Stimulated activated naive CD8-positive, alpha-beta T cell treated with anti-CD3 and anti-CD28 coated beads, Interleukin-15, Interleukin-2, amounts not matched to agents 100 ng/mL and 50 ng/mL, for 24 hours (primary cell): ENCODE measurements around the gene CPAMD8.

ENCODE experiments used
- H3K27ac Mint-ChIP-seq: one replicate; pipeline ENCODE4 v1.8.0; 2021; ENCODE audit warnings: mild to moderate bottlenecking, mixed read lengths
- H3K27me3 Mint-ChIP-seq: one replicate; pipeline ENCODE4 v1.8.0; 2021; ENCODE audit warnings: mixed read lengths
- H3K36me3 Mint-ChIP-seq: one replicate; pipeline ENCODE4 v1.8.0; 2021; ENCODE audit warnings: low read depth, mixed read lengths
- H3K4me1 Mint-ChIP-seq: one replicate; pipeline ENCODE4 v1.8.0; 2021; ENCODE audit warnings: low read depth, mixed read lengths
- H3K4me3 Mint-ChIP-seq: one replicate; pipeline ENCODE4 v1.8.0; 2021; ENCODE audit warnings: mild to moderate bottlenecking, mixed read lengths
- H3K9me3 Mint-ChIP-seq: one replicate; pipeline ENCODE4 v1.8.0; 2021; ENCODE audit warnings: mixed read lengths

Gene CPAMD8

DNA sequence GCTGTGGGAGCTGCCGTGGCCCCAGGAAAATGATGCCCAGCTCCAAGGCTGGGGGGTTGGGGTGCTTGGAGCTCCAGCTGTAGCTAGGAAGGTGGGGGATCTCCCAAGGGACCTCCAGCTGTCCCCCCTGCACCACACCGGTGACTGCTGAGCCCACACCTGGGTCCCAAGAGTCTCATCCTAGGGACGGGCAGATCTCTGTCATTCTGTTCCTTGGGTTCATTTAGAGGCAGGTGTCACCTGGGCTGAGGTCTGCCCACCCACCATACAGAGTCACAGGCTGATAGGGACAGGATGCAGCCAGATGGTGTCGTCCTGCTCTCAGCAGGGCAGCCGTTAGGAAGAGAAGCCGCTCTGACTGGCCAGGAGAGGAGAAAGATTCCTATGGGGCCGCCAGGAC lies 132.5 kb downstream of the CPAMD8 start:
- Mint-ChIP-seq H3K27me3 (peaks cover 16% of the 10 kb centered on the region), H3K9me3 (no peaks in the 10 kb centered on the region), H3K4me1 (peaks cover 19% of the 10 kb centered on the region), H3K36me3 (no peaks in the 10 kb centered on the region), H3K4me3 (no peak overlapping the region), H3K27ac (no peak overlapping the region)

DNA sequence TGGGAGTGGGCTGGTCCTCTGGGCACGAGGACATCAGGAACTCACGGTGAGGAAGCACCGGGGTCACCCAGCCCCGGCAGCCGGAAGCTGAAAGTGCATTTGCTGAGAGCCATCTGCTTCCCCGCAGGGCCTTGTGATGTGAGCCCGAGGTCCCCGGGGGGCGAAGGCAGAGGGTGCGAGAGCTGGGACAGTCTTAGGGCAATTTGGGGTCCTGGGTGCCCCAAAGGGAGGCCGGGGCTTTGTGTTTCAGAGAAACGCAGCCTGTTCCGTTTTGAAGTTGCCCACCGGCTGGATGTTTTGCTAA lies 133.0 kb downstream of the CPAMD8 start:
- peaks cover 21% of the 10 kb centered on the region for H3K4me1 Mint-ChIP-seq
- no peak overlapping the region for H3K27ac Mint-ChIP-seq
- H3K4me3 Mint-ChIP-seq = no peak overlapping the region
- no peaks in the 10 kb centered on the region for H3K36me3 Mint-ChIP-seq
- H3K9me3 Mint-ChIP-seq = no peaks in the 10 kb centered on the region
- peaks cover 13% of the 10 kb centered on the region for H3K27me3 Mint-ChIP-seq

DNA sequence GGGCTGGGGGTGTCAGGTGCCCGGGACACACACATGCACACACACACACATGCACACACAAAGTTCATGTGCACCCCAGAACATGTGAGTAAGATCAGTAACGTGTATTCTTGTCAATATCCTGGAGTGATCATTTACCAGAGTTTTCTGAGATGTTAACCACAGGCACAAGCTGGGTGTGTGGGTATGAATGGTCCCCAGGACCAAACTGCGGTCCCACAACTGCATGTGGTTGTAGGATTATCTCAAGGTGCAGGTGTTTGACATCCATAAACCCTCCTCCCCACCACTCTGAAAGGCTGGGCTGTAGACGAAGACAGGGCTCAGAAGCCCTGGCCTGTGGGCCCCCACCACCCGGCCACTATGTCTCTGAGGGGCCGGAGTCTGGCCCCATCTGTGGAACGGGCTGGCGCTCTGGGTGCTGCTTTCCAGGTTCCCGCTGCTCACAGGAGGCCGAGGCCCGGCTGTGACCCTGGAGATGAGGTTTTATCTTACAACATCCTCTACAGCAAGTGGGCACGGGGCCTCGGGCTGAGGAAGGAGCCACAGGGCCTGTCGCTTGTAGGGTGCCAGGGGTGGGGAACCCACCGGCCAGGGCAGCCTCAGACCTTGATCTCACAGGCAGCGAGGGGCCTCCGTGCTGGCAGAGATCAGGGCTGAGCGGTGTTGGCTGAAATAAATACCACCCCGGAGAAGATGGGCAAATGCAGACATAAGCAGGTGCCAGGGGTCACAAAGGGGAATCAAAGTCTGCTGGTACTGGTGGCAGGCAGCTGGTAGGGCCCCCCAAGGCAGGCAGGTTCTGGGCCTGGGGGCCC lies 133.5 kb downstream of the CPAMD8 start:
- Mint-ChIP-seq H3K4me1 (peaks cover 18% of the 10 kb centered on the region), H3K4me3 (no peak overlapping the region), H3K27ac (no peak overlapping the region), H3K27me3 (peaks cover 7% of the 10 kb centered on the region), H3K36me3 (no peaks in the 10 kb centered on the region), H3K9me3 (no peaks in the 10 kb centered on the region)

DNA sequence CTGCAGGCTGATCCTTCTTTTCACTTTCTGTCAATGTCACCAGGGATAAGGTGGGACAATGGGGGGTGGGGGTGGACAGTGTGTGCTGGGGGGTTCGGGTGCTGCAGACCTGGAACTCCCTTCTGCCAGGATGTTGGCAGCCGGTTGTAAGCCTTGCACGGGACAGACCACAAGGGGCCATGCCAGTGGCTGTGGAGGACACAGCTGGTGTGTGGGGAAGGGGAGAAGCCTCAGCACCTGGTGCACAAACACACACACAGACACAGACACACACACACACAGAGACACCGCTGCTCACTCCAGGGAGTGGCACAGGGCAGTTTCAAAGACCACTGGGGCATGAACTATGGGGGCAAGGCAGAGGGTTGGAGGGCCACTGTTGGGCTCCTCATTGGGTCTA lies 134.2 kb downstream of the CPAMD8 start:
- H3K27me3 Mint-ChIP-seq = peaks cover 6% of the 10 kb centered on the region
- peaks cover 17% of the 10 kb centered on the region for H3K4me1 Mint-ChIP-seq
- no peaks in the 10 kb centered on the region for H3K9me3 Mint-ChIP-seq
- H3K4me3 Mint-ChIP-seq = no peak overlapping the region
- H3K27ac Mint-ChIP-seq = no peak overlapping the region
- H3K36me3 Mint-ChIP-seq = no peaks in the 10 kb centered on the region

- peaks cover 6% of the 10 kb centered on the region for H3K27me3 Mint-ChIP-seq
- H3K9me3 Mint-ChIP-seq = no peaks in the 10 kb centered on the region
- H3K4me3 Mint-ChIP-seq = no peak overlapping the region
- no peak overlapping the region for H3K27ac Mint-ChIP-seq
- H3K4me1 Mint-ChIP-seq = peaks cover 17% of the 10 kb centered on the region
- H3K36me3 Mint-ChIP-seq = no peaks in the 10 kb centered on the region
Measured at GRCh38 chr19:16891696-16892382, 134.8 kb downstream of the CPAMD8 start.

DNA sequence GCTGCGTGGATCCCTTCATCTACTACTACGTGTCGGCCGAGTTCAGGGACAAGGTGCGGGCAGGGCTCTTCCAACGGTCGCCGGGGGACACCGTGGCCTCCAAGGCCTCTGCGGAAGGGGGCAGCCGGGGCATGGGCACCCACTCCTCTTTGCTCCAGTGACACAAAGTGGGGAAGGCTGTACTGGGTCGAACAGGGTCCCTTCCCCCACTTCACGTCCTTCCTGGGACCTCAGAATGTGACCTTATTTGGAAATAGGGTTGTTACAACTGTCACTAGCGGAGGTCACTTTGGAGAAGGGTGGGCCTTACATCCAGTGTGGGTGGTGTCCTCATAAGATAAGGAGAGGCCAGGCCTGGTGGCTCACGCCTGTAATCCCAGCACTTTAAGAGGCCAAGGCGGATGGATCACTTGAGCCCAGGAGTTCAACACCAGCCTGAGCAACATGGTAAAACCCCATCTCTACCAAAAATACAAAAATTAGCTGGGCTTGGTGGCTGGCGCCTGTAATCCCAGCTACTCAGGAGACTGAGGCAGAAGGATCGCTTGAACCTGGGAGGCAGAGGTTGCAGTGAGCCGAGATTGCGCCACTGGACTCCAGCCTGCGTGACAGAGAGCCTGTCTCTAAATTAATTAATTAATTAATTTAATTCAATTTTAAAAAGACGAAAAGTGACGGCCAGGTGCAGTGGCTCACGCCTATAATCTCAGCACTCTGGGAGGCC lies 136.0 kb downstream of the CPAMD8 start:
- H3K9me3 Mint-ChIP-seq = no peaks in the 10 kb centered on the region
- no peak overlapping the region for H3K27ac Mint-ChIP-seq
- H3K4me1 Mint-ChIP-seq = peaks cover 17% of the 10 kb centered on the region
- H3K4me3 Mint-ChIP-seq = no peak overlapping the region
- peaks cover 5% of the 10 kb centered on the region for H3K27me3 Mint-ChIP-seq
- no peaks in the 10 kb centered on the region for H3K36me3 Mint-ChIP-seq

- H3K9me3 Mint-ChIP-seq = no peaks in the 10 kb centered on the region
- no peaks in the 10 kb centered on the region for H3K27me3 Mint-ChIP-seq
- no peak overlapping the region for H3K4me3 Mint-ChIP-seq
- no peaks in the 10 kb centered on the region for H3K36me3 Mint-ChIP-seq
- no peak overlapping the region for H3K27ac Mint-ChIP-seq
- peaks cover 13% of the 10 kb centered on the region for H3K4me1 Mint-ChIP-seq
Measured at GRCh38 chr19:16889883-16890460, 136.6 kb downstream of the CPAMD8 start.

DNA sequence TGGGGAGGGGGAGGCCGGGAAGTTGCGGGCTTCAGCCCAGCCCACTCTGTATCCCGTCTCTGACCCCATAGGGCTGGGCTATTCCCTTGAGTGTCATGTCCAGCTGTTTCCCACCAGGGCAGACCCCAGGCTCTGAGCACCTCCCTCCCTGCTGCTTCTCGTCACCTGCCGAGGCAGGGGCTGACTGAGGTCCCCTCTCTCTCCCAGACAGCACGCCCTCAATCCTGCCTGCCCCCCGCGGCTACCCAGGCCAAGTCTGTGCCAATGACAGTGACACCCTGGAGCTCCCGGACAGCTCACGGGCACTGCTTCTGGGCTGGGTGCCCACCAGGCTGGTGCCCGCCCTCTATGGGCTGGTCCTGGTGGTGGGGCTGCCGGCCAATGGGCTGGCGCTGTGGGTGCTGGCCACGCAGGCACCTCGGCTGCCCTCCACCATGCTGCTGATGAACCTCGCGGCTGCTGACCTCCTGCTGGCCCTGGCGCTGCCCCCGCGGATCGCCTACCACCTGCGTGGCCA lies 137.2 kb downstream of the CPAMD8 start:
- H3K27ac Mint-ChIP-seq = no peak overlapping the region
- H3K4me3 Mint-ChIP-seq = no peak overlapping the region
- no peaks in the 10 kb centered on the region for H3K9me3 Mint-ChIP-seq
- H3K36me3 Mint-ChIP-seq = no peaks in the 10 kb centered on the region
- peaks cover 13% of the 10 kb centered on the region for H3K4me1 Mint-ChIP-seq
- no peaks in the 10 kb centered on the region for H3K27me3 Mint-ChIP-seq

- H3K36me3 Mint-ChIP-seq = no peaks in the 10 kb centered on the region
- H3K9me3 Mint-ChIP-seq = no peaks in the 10 kb centered on the region
- no peaks in the 10 kb centered on the region for H3K27me3 Mint-ChIP-seq
- H3K4me1 Mint-ChIP-seq = peaks cover 13% of the 10 kb centered on the region
- peak within 1 kb of the TSS; percentile 40 for H3K27ac Mint-ChIP-seq
- no peak within 1 kb of the TSS for H3K4me3 Mint-ChIP-seq
Measured at GRCh38 chr19:16888629-16889365, 137.8 kb downstream of the CPAMD8 start, which contains the start of gene F2RL3. TSS of gene F2RL3 (plus strand) at chr19:16888999. CDS start at chr19:16889190, 191 bp downstream.

DNA sequence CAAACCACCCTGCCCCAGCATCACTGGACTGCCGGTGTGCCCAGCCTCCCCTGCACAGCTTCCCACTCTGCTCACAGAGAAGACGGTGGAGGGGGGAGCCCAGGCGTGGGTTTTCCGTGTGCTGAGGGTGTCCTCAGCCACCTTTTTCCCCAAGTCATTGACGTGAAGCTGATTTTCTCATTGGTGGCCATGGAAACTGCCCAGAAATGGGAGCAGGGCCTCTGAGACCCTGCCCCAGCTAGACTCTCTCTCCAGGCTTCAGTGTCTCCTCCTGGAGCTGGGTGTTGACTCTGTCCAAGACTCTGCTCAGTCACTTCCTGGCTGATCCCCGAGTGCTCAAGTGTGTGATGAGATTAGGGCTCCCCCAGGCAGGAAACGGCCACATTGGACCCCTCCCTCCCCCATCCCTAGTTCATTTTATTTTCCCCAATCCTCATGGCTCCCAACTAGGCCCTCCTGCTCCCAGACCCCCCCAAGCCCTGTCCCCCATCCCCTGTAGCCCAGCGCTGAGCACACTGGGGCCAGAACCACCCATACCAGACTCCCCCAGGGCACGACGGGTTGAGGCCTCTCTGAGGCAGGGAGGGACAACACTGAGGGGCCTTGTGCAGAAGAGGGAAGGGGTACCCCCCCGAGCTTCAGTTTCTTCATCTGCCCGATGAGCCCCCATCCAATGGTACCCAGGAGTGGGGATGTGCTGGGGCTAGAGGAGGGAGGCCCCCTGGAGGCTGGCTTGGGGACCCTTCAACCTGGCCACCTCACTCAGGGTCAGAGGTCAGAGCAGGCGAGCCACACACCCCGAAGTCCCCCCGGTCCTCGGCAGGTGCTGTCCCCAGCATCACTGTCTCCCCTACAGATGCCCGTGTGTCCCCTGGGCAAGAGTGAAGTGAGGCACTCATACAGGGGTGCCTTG lies 139.0 kb downstream of the CPAMD8 start:
- Mint-ChIP-seq H3K9me3 (peaks cover 4% of the 10 kb centered on the region), H3K27me3 (no peaks in the 10 kb centered on the region), H3K4me1 (peaks cover 9% of the 10 kb centered on the region), H3K27ac (no peak overlapping the region), H3K4me3 (no peak overlapping the region), H3K36me3 (peaks cover 5% of the 10 kb centered on the region)

GRCh38 chr19:16886305-16886880 lies 140.2 kb downstream of the CPAMD8 start:
- H3K4me1 Mint-ChIP-seq = peaks cover 9% of the 10 kb centered on the region
- no peak overlapping the region for H3K27ac Mint-ChIP-seq
- no peak overlapping the region for H3K4me3 Mint-ChIP-seq
- no peaks in the 10 kb centered on the region for H3K27me3 Mint-ChIP-seq
- peaks cover 11% of the 10 kb centered on the region for H3K9me3 Mint-ChIP-seq
- H3K36me3 Mint-ChIP-seq = peaks cover 13% of the 10 kb centered on the region

DNA sequence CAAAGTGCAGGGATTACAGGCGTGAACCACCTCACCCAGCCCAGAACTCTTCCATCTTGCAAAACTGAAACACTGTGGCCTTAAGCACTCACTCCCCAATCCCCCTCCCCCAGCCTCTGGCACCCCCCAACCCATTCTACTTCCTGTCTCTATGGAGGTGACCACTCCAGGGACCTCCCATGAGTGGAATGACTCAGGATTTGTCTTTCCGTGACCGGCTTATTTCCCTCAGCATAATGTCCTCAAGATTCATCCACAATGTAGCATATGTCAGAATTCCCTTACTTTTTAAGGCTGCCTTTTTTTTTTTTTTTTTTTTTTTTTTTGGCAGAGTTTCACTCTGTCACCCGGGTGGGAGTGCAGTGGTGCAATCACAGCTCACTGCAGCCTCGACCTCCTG lies 141.4 kb downstream of the CPAMD8 start:
- no peak overlapping the region for H3K27ac Mint-ChIP-seq
- peaks cover 9% of the 10 kb centered on the region for H3K4me1 Mint-ChIP-seq
- H3K4me3 Mint-ChIP-seq = no peak overlapping the region
- H3K9me3 Mint-ChIP-seq = peaks cover 14% of the 10 kb centered on the region
- H3K27me3 Mint-ChIP-seq = no peaks in the 10 kb centered on the region
- peaks cover 20% of the 10 kb centered on the region for H3K36me3 Mint-ChIP-seq

DNA sequence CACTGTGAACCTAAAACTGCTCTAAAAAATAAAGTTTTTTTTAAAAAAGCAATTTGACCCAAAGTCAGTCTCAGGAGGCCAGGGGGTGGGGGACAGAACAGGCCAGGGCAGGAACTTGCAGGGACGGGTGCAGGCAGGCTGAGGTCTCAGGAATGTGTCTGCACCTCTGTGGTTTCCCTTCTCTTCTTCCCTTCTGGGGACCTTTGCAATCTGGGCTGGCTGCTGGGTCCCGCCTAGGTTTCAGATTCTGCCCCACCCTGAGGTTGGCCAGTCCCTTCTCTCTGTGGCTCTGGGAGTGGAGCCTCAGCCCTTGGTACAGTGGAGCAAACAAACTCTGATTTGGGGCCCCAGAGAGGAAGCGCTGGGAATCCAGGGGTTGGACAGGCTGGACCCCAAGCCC lies 143.1 kb downstream of the CPAMD8 start:
- H3K36me3 Mint-ChIP-seq = peaks cover 30% of the 10 kb centered on the region
- H3K27me3 Mint-ChIP-seq = no peaks in the 10 kb centered on the region
- peaks cover 2% of the 10 kb centered on the region for H3K4me1 Mint-ChIP-seq
- H3K27ac Mint-ChIP-seq = no peak overlapping the region
- H3K9me3 Mint-ChIP-seq = peaks cover 16% of the 10 kb centered on the region
- H3K4me3 Mint-ChIP-seq = no peak overlapping the region
